Fibroblast of the aortic adventitia (primary cell): Measurements from ENCODE around the gene ZBTB20. TPM values are rescaled to one million over a fixed set of nuclear protein-coding genes. Genes with fewer than 3 reads are reported as not detected.

Experiments
- DNase-seq: peaks from one replicate; pipeline ENCODE4 v3.0.0-alpha.2; 2010; ENCODE audit warnings: low read depth
- H3K4me3 ChIP-seq: 2 replicates; pipeline ENCODE4 v1.5.1; 2011; ENCODE audit warnings: low read depth, mild to moderate bottlenecking, control low read depth, low read length, moderate library complexity
- CTCF ChIP-seq: IDR thresholded peaks from 2 replicates; pipeline ENCODE4 v1.5.1; 2011; ENCODE audit warnings: mild to moderate bottlenecking, low read length, control low read depth, inconsistent platforms; ENCODE audit not compliant: insufficient read depth
- total RNA-seq: library from RNA; depleted of rRNA; stranded (reverse); fragments of >200 nt; gene quantifications from 2 replicates; pipeline ENCODE4 v1.2.3, GENCODE V29; 2012; ENCODE audit warnings: low replicate concordance

ZBTB20 gene
- total RNA-seq, 1 donor, result 47.2 TPM

GRCh38 chr3:114892880-114893279, 254.2 kb downstream of the ZBTB20 start:
- DNase-seq, result no peak
- no peak for TF ChIP-seq CTCF
- H3K4me3 ChIP-seq, result no peak overlapping the region

DNA sequence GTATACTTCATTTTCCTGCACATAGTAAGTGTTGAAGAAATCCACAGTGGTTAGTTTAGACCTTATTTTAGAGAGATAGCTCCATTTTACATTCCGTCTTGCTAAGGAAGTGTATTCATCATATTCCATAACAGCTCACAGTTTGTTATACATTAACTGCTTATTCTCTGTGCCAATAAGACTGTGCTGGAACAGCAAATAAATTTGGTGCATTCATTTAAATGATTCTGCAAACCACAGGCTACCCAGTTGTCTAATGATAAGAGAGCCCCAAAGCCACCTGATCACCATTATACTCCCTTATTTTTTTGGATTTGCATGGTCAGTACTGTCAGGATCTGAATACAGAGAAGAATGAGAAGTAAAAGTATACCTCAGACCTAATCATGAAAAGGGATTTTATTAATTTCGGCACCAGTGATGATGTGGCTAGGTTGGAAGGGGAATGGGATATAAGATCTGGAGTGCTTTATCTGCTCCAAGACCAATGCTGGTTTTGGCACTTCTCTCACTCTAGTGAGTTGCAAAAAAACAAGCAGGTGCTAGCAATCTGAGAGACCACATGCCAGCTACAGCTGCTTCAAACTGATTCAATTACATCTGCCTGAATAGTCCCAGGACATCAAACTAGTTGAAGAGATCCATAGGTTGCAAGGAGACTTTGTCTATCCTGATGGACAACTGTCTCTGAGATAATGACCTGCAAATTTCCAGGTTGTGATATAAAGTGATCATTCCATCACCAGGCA, 254.8 kb downstream of the ZBTB20 start:
- H3K4me3 ChIP-seq, result no peak overlapping the region
- no peak for DNase-seq
- no peak for TF ChIP-seq CTCF

DNA sequence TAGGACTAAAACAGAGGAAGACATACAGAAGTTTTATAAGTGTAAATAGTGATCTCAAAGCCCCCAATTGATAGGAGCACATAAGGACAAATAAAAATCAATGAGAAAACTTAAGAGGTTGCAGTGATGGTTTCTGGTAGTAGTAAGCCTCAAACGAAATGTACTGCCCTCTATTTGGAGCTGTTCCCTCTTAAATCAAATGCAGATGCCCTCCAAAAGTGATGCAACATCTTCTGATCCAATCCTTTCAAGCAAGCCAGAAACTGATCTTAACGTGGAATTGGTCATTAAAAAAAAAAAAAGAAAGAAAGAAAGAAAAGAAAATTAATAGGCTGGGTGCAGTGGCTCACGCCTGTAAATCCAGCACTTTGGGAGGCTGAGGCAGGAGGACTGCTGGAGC, 259.3 kb downstream of the ZBTB20 start:
- no peak overlapping the region for H3K4me3 ChIP-seq
- no peak for TF ChIP-seq CTCF
- peak; percentile 79 for DNase-seq

DNA sequence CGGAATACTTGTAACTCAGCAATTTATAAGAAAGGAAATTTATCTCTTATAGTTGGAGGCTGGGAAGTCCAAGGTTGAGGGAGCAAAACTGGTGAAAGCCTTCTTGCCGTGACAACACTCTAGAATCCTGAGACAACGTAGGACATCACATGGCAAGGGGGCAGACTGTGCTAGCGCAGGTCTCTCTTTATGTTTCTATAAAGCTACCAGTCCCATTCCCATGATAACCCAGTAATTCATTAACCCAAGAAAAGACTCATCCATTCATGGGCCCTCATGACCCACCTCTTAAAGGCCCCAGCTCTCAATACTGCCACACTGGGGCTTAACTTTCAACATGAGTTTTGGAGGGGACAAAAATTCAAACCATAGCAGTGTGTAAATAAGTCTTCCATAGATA, 260.2 kb downstream of the ZBTB20 start:
- no peak overlapping the region for H3K4me3 ChIP-seq
- no peak for TF ChIP-seq CTCF
- no peak for DNase-seq

DNA sequence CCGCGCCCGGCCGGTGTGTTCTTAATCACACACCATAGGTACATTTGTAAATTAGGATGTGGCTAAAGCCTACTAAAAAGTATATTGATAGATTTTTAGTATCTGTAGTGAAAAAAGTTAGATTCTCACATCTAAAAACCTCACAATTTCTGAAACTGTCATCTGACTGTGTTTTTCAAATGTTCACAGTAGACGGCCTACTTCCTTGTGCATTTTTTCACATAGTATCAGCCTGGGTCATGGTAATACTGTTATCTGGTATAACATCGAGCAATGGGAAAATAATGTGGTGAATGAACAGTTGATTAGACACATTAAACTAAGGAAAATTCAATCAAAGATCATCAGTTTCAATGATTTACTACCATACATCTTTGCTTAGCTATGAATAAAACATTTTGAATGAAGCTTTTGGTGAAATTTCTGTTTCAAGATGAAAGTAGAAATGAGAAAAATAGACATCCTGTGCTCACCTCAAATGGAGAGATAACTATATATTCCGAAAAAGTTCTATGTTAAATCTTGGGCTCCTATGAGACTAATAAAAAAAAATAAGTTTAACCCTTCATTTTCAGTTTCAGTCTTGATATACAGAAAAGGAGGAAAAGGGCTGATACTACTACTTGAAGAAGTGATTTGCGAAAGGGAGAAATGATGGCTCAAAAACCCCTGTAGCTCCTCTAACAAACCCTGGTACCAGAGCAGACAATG, 262.7 kb downstream of the ZBTB20 start:
- TF ChIP-seq CTCF, result no peak
- no peak overlapping the region for H3K4me3 ChIP-seq
- no peak for DNase-seq

GRCh38 chr3:114880078-114880477, 267.0 kb downstream of the ZBTB20 start:
- no peak overlapping the region for H3K4me3 ChIP-seq
- no peak for DNase-seq
- TF ChIP-seq CTCF, result no peak
